HEK293 (cell line): ENCODE measurements around the gene SLC4A8.

Source experiments
- CTCF ChIP-seq: fragments of 450-650 bp; formaldehyde crosslinking; IDR thresholded peaks from 2 replicates; pipeline ENCODE4 v1.5.1; 2016; ENCODE audit warnings: missing biosample characterization, missing genetic modification characterization
- KLF8 ChIP-seq: fragments of 450-650 bp; formaldehyde crosslinking; IDR thresholded peaks from 2 replicates; pipeline ENCODE4 v1.5.1; 2016; ENCODE audit warnings: missing biosample characterization, missing genetic modification characterization
- PBX3 ChIP-seq: sonication (generic); formaldehyde crosslinking; IDR thresholded peaks from 2 replicates; pipeline ENCODE4 v1.8.1; 2022; ENCODE audit warnings: mild to moderate bottlenecking, moderate library complexity, missing genetic modification reagents
- YY1 ChIP-seq: fragments of 450-650 bp; formaldehyde crosslinking; IDR thresholded peaks from 2 replicates; pipeline ENCODE4 v1.5.1; 2018; ENCODE audit warnings: missing biosample characterization, missing genetic modification characterization
- ZNF138 ChIP-seq: fragments of 450-650 bp; formaldehyde crosslinking; IDR thresholded peaks from 2 replicates; pipeline ENCODE4 v1.5.1; 2016; ENCODE audit warnings: missing biosample characterization, missing genetic modification characterization, borderline replicate concordance
- ZNF16 ChIP-seq: fragments of 450-650 bp; formaldehyde crosslinking; IDR thresholded peaks from 2 replicates; pipeline ENCODE4 v1.5.1; 2016; ENCODE audit warnings: low read depth, missing biosample characterization, missing genetic modification characterization
- ZNF335 ChIP-seq: fragments of 450-650 bp; formaldehyde crosslinking; conservative IDR thresholded peaks from 2 replicates; pipeline ENCODE4 v1.5.1; 2016; ENCODE audit warnings: missing biosample characterization, missing genetic modification characterization
- ZNF560 ChIP-seq: fragments of 450-650 bp; formaldehyde crosslinking; IDR thresholded peaks from 2 replicates; pipeline ENCODE4 v1.5.1; 2017; ENCODE audit warnings: missing biosample characterization, missing genetic modification characterization, borderline replicate concordance

GRCh38 chr12:51377099-51377984, 47.3 kb upstream of the SLC4A8 start:
- TF ChIP-seq ZNF560 (tag by site-specific recombination) (no peak), PBX3 (CRISPR knock-in tag) (no peak), KLF8 (peak; percentile 36; the same call in 1 of the 2 replicates), ZNF335 (no peak), ZNF138 (no peak), ZNF16 (tag by site-specific recombination) (no peak), CTCF (tag by site-specific recombination) (no peak), YY1 (tag by site-specific recombination) (no peak)
